H1 (cell line): Measurements from ENCODE around the gene OR5L1. TPM values are rescaled to one million over a fixed set of nuclear protein-coding genes. Genes with fewer than 3 reads are reported as not detected.

Experiments
- ATF3 ChIP-seq: IDR thresholded peaks from 2 replicates; pipeline ENCODE4 v1.6.1; 2011; ENCODE audit warnings: low read depth, mild to moderate bottlenecking, low read length; ENCODE audit not compliant: insufficient read depth
- KDM5A ChIP-seq: fragments of 200-600 bp; IDR thresholded peaks from 2 replicates; pipeline ENCODE4 v1.7.1; 2012; ENCODE audit warnings: mild to moderate bottlenecking, low read length, inconsistent platforms, mixed read lengths
- NANOG ChIP-seq: IDR thresholded peaks from 2 replicates; pipeline ENCODE4 v1.6.1; 2011; ENCODE audit warnings: low read length, low read depth, mild to moderate bottlenecking, inconsistent platforms; ENCODE audit not compliant: insufficient read depth, poor library complexity, severe bottlenecking
- SIX5 ChIP-seq: IDR thresholded peaks from 2 replicates; pipeline ENCODE4 v1.6.1; 2011; ENCODE audit warnings: mild to moderate bottlenecking, low read depth, low read length
- SUZ12 ChIP-seq: fragments of 200-600 bp; sonication (generic); IDR thresholded peaks from 2 replicates; pipeline ENCODE4 v1.6.1; 2012; ENCODE audit warnings: mild to moderate bottlenecking, inconsistent platforms, low read length, moderate library complexity, mixed read lengths
- polyA plus RNA-seq, 7 experiments: library from polyadenylated mRNA; depleted of rRNA in 3 of 7; stranded (reverse) in 5 of 7; unstranded in 2 of 7; fragments of >200 nt in 5 of 7; fragments of 200-250 nt in 2 of 7; gene quantifications; 1 replicate in 5 of 7; 2 replicates in 1 of 7; 4 replicates in 1 of 7; pipeline versions ENCODE4 v1.2.1 to v1.2.3, GENCODE V29; 2011 to 2013; ENCODE audit warnings: missing spikeins in 2 of 7, mixed read lengths in 2 of 7
- total RNA-seq: library from RNA; stranded (reverse); fragmentation: NEBNext Ultra II Directional; extraction: Animal tissue kit (Norgen Biotek cat#: 25700); gene quantifications from 2 replicates; pipeline ENCODE4 v1.2.1, GENCODE V29; 2021

The OR5L1 gene
- total and polyA plus RNA-seq, 2 of the 8 experiments (the other 6 are each of a cell fraction or from before 2014, with no cell fraction given), result not detected

- TF ChIP-seq SIX5 (no peak), ATF3 (no peak), KDM5A (no peak), NANOG (no peak), SUZ12 (no peak)
Measured at GRCh38 chr11:55849037-55849436, 37.9 kb downstream of the OR5L1 start (continued).
